ENCODE results near the gene TRAP1.

DNA sequence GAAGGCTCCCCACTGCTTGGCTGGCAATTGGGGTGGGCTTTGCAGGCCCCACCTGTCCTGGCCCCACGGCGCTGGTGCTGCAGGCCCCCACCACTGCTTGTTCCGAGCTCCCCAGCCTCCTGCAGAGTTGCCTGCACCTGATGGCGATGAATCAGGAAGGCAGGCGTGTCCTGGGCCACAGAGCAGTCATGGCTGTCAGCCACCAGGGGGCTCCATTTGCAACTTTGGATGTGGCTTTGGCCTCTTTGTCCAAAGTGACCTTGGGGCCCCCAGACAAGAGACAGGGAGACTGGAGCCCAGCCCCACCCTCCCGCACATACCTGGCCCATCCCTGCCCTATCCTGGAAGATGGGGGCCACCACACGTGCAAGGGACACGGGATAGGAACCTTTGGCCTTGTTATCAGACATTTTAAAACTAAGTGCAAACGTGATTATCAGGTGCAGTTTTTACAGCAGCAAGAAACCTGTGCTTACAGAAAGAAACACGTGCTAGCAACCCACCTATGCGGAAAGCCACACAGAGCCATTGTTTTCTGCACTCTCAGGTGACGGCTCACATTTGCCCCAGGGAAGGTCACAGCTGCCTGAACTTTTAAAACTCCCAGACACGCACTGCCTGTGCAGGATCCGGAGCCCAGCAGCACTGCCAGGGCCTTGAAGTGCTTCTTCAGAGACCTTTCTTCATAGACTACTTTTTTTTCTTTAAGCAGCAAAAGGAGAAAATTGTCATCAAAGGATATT, 62.9 kb downstream of the TRAP1 start, which contains the start of gene DNASE1:
- TF ChIP-seq, protein P1, sequence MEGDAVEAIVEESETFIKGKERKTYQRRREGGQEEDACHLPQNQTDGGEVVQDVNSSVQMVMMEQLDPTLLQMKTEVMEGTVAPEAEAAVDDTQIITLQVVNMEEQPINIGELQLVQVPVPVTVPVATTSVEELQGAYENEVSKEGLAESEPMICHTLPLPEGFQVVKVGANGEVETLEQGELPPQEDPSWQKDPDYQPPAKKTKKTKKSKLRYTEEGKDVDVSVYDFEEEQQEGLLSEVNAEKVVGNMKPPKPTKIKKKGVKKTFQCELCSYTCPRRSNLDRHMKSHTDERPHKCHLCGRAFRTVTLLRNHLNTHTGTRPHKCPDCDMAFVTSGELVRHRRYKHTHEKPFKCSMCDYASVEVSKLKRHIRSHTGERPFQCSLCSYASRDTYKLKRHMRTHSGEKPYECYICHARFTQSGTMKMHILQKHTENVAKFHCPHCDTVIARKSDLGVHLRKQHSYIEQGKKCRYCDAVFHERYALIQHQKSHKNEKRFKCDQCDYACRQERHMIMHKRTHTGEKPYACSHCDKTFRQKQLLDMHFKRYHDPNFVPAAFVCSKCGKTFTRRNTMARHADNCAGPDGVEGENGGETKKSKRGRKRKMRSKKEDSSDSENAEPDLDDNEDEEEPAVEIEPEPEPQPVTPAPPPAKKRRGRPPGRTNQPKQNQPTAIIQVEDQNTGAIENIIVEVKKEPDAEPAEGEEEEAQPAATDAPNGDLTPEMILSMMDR (IDR thresholded peaks at IDR 0.05; ENCODE audit: low read length): peak; percentile 80
- TF ChIP-seq EZH2 (IDR thresholded peaks at IDR 0.05; ENCODE audit: borderline replicate concordance, low read length): no peak

All from OCI-LY1 (cell line).